T-helper 17 cell (primary cell): ENCODE results near the gene DNAI2. TPM values are rescaled to one million over a fixed set of nuclear protein-coding genes. Genes with fewer than 3 reads are reported as not detected.

Source experiments
- ATAC-seq: fragments of 150-1000 bp; cut with Tn5 transposase; 2 replicates; pipeline ENCODE4 v1.10.0; 2021; ENCODE audit warnings: mild to moderate bottlenecking, moderate library complexity
- DNase-seq, 3 donors: peaks; one replicate each; pipeline versions ENCODE4 v3.0.0 to v3.0.0-alpha.2; 2020 to 2021
- H3K9me3 ChIP-seq: one replicate; pipeline ENCODE4 v1.7.0; 2013; ENCODE audit warnings: low read length, mild to moderate bottlenecking; ENCODE audit not compliant: control insufficient read depth, poor library complexity, severe bottlenecking
- H3K27ac Mint-ChIP-seq: one replicate; pipeline ENCODE4 v1.8.0; 2022; ENCODE audit warnings: mild to moderate bottlenecking, moderate library complexity, mixed read lengths
- H3K27me3 Mint-ChIP-seq: one replicate; pipeline ENCODE4 v1.8.0; 2022; ENCODE audit warnings: mixed read lengths
- H3K36me3 Mint-ChIP-seq: one replicate; pipeline ENCODE4 v1.8.0; 2022; ENCODE audit warnings: low read depth, mixed read lengths
- H3K4me1 Mint-ChIP-seq: one replicate; pipeline ENCODE4 v1.8.0; 2022; ENCODE audit warnings: mild to moderate bottlenecking, mixed read lengths
- H3K4me3 Mint-ChIP-seq: one replicate; pipeline ENCODE4 v1.8.0; 2022; ENCODE audit warnings: mild to moderate bottlenecking, moderate library complexity, mixed read lengths
- total RNA-seq, 4 donors: library from RNA in 2 of 4; stranded (reverse) in 2 of 4; gene quantifications; one replicate each; pipeline ENCODE4 v1.2.3 and lab custom pipeline; 2022 to 2026

The DNAI2 gene
- total RNA-seq, 2 donors from 2014 or later = 4.1 to 4.2 TPM

- Mint-ChIP-seq H3K27ac (peak overlapping the region; percentile 91), H3K4me1 (peaks cover 20% of the 10 kb centered on the region), H3K27me3 (no peaks in the 10 kb centered on the region), H3K4me3 (no peak overlapping the region), H3K36me3 (no peaks in the 10 kb centered on the region)
- ATAC-seq (no peak), DNase-seq (no peak)
- H3K9me3 ChIP-seq = no peaks in the 10 kb centered on the region
Measured at GRCh38 chr17:74289688-74290087, 15.7 kb downstream of the DNAI2 start.

DNA sequence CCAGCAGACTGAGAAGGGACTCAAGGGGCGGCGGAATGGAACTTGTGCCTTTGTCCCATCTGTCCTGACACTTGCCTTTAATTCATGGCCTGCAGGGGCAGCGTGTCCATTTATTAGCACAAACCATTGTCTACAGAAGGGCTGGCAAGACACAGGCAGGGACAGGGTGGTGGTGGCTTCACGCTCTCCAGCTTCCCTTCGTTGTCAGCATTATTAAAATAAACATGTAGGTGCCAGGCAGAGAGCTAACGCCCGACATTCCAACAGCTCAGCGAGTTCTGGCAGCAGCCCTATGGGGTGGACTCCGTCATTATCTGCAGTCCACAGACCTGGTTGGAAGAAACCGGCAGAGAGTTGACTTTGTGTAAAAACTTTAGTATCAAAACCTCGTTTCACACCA, 16.3 kb downstream of the DNAI2 start:
- Mint-ChIP-seq H3K4me3 (no peak overlapping the region), H3K27me3 (no peaks in the 10 kb centered on the region), H3K4me1 (peaks cover 15% of the 10 kb centered on the region), H3K27ac (no peak overlapping the region), H3K36me3 (no peaks in the 10 kb centered on the region)
- no peak for ATAC-seq
- no peak for DNase-seq
- H3K9me3 ChIP-seq = no peaks in the 10 kb centered on the region

- no peaks in the 10 kb centered on the region for H3K9me3 ChIP-seq
- no peak for ATAC-seq
- H3K36me3 Mint-ChIP-seq = no peaks in the 10 kb centered on the region
Measured at GRCh38 chr17:74292495-74292894, 18.5 kb downstream of the DNAI2 start.

DNA sequence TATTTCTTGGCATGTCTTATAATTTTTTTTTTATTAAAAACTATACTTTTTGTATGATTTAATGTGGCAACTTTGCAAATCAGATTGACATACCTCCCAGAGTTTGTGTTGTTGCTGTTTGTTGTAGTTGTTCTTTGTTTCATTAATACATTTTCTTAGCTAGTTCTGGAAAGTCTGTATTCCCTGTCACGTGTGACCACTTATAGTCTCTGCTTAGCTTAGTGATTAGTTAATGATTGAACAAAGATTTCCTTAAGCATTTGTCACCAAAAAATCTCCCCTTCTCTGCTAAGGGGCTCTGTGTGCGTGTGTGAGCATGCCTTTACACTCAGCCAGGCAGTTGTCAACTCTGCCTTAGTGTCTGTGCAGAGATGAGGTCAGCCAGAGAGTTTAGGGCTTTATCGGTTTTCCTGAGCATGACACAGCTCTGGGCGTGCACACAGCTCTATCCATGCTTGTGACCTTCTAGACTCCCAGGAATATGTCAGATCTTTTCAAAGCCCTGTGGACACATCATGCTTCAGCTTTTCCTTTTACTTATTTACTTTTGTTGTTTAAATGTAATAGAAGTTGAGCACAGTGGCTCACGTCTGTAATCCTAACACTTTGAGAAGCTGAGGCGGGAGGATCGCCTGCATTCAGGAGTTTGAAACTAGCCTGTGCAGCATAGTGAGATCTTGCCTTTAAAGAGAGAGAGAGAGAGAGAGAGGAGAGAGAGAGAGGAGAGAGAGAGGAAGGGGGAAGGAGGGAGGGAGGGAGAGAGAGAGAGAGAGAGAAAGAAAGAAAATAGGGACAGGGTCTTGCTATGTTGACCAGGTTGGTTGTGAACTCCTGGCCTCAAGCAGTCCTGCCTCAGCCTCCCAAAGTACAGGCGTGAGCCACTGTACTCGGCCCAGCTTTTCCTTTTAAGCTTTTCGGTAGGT, 21.9 kb downstream of the DNAI2 start:
- DNase-seq (no peak), ATAC-seq (no peak)
- H3K4me1 Mint-ChIP-seq = peaks cover 16% of the 10 kb centered on the region
- H3K27me3 Mint-ChIP-seq = no peaks in the 10 kb centered on the region
- peaks cover 2% of the 10 kb centered on the region for H3K36me3 Mint-ChIP-seq
- H3K27ac Mint-ChIP-seq = peak overlapping the region; percentile 57
- no peak overlapping the region for H3K4me3 Mint-ChIP-seq
- H3K9me3 ChIP-seq = no peaks in the 10 kb centered on the region

More at GRCh38 chr17:74292495-74292894, 18.5 kb downstream of the DNAI2 start:
- no peak for DNase-seq
- Mint-ChIP-seq H3K27ac (no peak overlapping the region), H3K27me3 (no peaks in the 10 kb centered on the region), H3K4me3 (no peak overlapping the region), H3K4me1 (peaks cover 18% of the 10 kb centered on the region)

DNA sequence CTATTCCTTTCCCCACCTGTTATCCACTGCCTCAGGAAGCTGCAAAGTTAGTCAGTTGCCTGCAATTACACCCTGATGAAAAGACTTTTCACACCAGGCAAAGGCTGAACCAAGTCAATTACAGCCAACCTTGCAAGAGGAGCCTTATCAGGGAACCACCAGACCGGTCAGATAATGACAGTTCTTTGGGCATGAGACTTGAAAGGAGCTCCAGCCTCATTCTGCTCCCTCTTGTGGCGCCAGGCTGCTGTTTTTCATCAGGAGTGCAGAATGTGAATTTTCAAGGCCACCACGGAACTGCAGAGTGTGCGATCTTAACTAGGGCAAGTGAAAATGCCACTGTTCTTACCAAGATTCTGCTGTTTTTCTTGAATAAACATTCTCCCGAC, 22.5 kb downstream of the DNAI2 start:
- H3K27me3 Mint-ChIP-seq = no peaks in the 10 kb centered on the region
- ATAC-seq (peak; percentile 78), DNase-seq (peak in 1 of 3 donors; percentile 14)
- H3K36me3 Mint-ChIP-seq = peaks cover 2% of the 10 kb centered on the region
- no peaks in the 10 kb centered on the region for H3K9me3 ChIP-seq
- no peak overlapping the region for H3K4me3 Mint-ChIP-seq
- H3K27ac Mint-ChIP-seq = peak overlapping the region; percentile 57
- H3K4me1 Mint-ChIP-seq = peaks cover 18% of the 10 kb centered on the region

DNA sequence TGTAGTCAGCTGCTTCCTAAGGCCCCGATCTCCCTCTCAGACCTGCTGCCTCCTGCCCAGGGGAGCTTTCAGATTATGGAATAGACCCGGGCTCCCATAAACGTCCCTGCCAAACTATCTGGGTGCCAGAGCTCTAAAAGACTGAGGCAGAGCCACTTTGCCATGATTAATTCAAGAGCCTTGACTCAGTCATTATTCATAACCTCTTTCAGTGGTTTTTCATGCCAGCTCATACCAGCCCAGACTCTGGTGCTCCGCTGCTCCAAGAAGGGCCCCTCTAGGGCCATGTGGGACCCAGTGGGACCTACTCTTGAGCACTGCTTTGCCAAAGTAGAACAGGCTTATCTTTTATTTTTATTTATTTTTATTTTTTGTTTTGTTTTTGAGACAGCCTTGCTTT, 23.9 kb downstream of the DNAI2 start:
- Mint-ChIP-seq H3K4me3 (peak overlapping the region; percentile 80), H3K27ac (peak overlapping the region; percentile 88), H3K4me1 (peaks cover 15% of the 10 kb centered on the region), H3K36me3 (peaks cover 2% of the 10 kb centered on the region), H3K27me3 (no peaks in the 10 kb centered on the region)
- no peaks in the 10 kb centered on the region for H3K9me3 ChIP-seq
- ATAC-seq (no peak), DNase-seq (no peak)

- DNase-seq (no peak), ATAC-seq (no peak)
- no peaks in the 10 kb centered on the region for H3K27me3 Mint-ChIP-seq
- peaks cover 2% of the 10 kb centered on the region for H3K36me3 Mint-ChIP-seq
- no peak overlapping the region for H3K27ac Mint-ChIP-seq
- H3K4me1 Mint-ChIP-seq = peaks cover 15% of the 10 kb centered on the region
- H3K4me3 Mint-ChIP-seq = no peak overlapping the region
- H3K9me3 ChIP-seq = no peaks in the 10 kb centered on the region
Measured at GRCh38 chr17:74298778-74299177, 24.7 kb downstream of the DNAI2 start.

DNA sequence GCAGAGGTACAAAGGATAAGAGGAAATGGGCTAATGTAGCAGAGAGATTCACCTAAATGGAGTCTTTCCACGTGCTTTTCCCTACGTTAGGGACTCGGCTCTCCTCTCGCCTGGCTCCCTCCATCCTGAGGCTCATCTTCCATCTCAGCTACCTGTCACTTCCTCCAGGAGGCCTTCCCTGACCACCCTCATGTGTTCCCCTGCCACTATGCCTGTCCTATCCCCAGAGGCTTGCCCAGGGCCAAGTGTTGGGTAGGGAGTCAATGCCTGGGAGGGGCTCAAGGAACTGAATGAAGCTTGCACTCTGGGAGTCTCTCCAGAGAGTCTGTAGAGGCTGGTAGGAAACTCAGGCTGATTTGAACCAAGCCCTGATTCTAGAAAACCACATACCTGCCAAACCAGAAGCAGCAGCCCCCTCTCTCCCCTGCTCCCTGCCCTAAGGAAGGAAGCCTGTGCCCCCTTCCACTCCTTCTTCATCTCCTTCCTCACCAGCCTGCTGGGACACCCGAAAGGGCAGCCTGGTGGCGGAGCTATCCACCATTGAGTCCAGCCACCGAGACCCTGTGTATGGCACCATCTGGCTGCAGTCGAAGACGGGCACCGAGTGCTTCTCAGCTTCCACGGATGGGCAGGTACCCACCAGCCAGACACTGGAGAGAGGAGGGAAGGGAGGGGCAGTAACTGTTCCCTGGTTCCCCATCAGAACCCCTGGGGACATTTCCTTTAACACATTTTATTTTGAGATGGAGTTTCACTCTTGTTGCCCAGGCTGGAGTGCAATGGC, 25.4 kb downstream of the DNAI2 start:
- ATAC-seq (no peak), DNase-seq (no peak)
- no peaks in the 10 kb centered on the region for H3K9me3 ChIP-seq
- no peak overlapping the region for H3K27ac Mint-ChIP-seq
- H3K4me3 Mint-ChIP-seq = no peak overlapping the region
- no peaks in the 10 kb centered on the region for H3K27me3 Mint-ChIP-seq
- peaks cover 2% of the 10 kb centered on the region for H3K36me3 Mint-ChIP-seq
- peaks cover 15% of the 10 kb centered on the region for H3K4me1 Mint-ChIP-seq

- no peak overlapping the region for H3K4me3 Mint-ChIP-seq
- ATAC-seq (no peak), DNase-seq (no peak)
- no peaks in the 10 kb centered on the region for H3K27me3 Mint-ChIP-seq
- H3K9me3 ChIP-seq = no peaks in the 10 kb centered on the region
- no peak overlapping the region for H3K27ac Mint-ChIP-seq
- H3K36me3 Mint-ChIP-seq = peaks cover 2% of the 10 kb centered on the region
- peaks cover 7% of the 10 kb centered on the region for H3K4me1 Mint-ChIP-seq
Measured at GRCh38 chr17:74303305-74303704, 29.3 kb downstream of the DNAI2 start.

- Mint-ChIP-seq H3K36me3 (peaks cover 1% of the 10 kb centered on the region), H3K4me3 (no peak overlapping the region), H3K27me3 (no peaks in the 10 kb centered on the region), H3K27ac (no peak overlapping the region), H3K4me1 (peaks cover 7% of the 10 kb centered on the region)
- DNase-seq = no peak
- H3K9me3 ChIP-seq = no peaks in the 10 kb centered on the region
- no peak for ATAC-seq
Measured at GRCh38 chr17:74304184-74304583, 30.1 kb downstream of the DNAI2 start.

GRCh38 chr17:74305865-74306654, 32.0 kb downstream of the DNAI2 start:
- DNase-seq = no peak
- no peaks in the 10 kb centered on the region for H3K27me3 Mint-ChIP-seq
- H3K9me3 ChIP-seq = no peaks in the 10 kb centered on the region

DNA sequence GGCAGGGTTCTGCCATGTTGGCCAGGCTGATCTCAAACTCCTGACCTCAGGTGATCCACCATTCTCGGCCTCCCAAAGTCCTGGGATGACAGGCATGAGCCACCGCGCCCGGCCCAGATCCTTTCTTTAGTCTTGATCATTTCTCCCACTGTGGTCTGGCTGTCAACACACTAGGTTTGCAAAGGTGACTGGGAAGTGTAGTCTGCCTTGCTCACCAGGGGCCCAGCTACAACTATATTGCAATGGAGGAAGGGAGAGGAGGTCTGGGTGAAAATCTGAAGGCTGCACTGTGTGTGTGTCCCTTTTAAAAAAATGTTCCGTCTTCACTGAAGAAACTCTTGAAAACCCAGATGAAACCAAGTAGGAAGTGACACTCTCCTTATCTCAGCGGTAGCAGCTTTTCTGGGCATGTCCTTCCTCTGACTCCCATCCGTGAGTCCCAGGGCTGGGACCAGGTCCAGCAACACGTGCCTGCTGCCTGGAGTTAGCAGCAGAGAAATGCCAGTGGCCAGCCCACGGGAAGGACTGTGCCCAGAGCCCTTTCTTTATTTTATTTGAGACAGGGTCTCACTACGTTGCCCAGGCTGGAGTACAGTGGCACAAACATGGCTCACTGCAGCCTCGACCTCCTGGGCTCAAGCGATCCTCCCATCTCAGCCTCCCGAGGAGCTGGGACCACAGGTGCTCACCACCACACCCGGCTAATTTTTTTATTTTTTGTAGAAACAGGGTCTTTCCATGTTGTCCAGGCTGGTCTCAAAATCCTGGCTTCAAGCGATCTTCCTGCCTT, 34.1 kb downstream of the DNAI2 start:
- Mint-ChIP-seq H3K4me1 (peaks cover 5% of the 10 kb centered on the region), H3K27ac (no peak overlapping the region), H3K36me3 (no peaks in the 10 kb centered on the region), H3K4me3 (no peak overlapping the region), H3K27me3 (no peaks in the 10 kb centered on the region)
- H3K9me3 ChIP-seq = no peaks in the 10 kb centered on the region
- ATAC-seq = no peak
- no peak for DNase-seq

More at GRCh38 chr17:74305865-74306654, 32.0 kb downstream of the DNAI2 start:
- peaks cover 7% of the 10 kb centered on the region for H3K4me1 Mint-ChIP-seq
- H3K4me3 Mint-ChIP-seq = no peak overlapping the region
- H3K27ac Mint-ChIP-seq = peak overlapping the region; percentile 53
- ATAC-seq = no peak
- no peaks in the 10 kb centered on the region for H3K36me3 Mint-ChIP-seq
